Skeletal muscle satellite cell (primary cell): Measurements from ENCODE around the gene HMGXB4.

Source experiments
- H3K27me3 ChIP-seq: 2 replicates; pipeline ENCODE4 v1.7.0; 2013; ENCODE audit warnings: low read length; ENCODE audit not compliant: control insufficient read depth, insufficient read depth
- H3K36me3 ChIP-seq: 2 replicates; pipeline ENCODE4 v1.7.0; 2013; ENCODE audit warnings: mild to moderate bottlenecking, control low read depth, low read length; ENCODE audit not compliant: insufficient read depth
- H3K4me1 ChIP-seq: 2 replicates; pipeline ENCODE4 v1.7.0; 2013; ENCODE audit warnings: low read length; ENCODE audit not compliant: control insufficient read depth, insufficient read depth
- H3K4me2 ChIP-seq: 2 replicates; pipeline ENCODE4 v1.7.0; 2013; ENCODE audit warnings: mild to moderate bottlenecking, low read length
- H3K4me3 ChIP-seq: 2 replicates; pipeline ENCODE4 v1.7.0; 2013; ENCODE audit warnings: low read length
- H3K9ac ChIP-seq: 2 replicates; pipeline ENCODE4 v1.7.0; 2013; ENCODE audit warnings: mild to moderate bottlenecking, low read depth, low read length, moderate library complexity
- H3K9me3 ChIP-seq: replicated peaks from 2 replicates; pipeline ENCODE4 v1.7.0; 2013; ENCODE audit warnings: mild to moderate bottlenecking, control low read depth, low read length

HMGXB4 gene

DNA sequence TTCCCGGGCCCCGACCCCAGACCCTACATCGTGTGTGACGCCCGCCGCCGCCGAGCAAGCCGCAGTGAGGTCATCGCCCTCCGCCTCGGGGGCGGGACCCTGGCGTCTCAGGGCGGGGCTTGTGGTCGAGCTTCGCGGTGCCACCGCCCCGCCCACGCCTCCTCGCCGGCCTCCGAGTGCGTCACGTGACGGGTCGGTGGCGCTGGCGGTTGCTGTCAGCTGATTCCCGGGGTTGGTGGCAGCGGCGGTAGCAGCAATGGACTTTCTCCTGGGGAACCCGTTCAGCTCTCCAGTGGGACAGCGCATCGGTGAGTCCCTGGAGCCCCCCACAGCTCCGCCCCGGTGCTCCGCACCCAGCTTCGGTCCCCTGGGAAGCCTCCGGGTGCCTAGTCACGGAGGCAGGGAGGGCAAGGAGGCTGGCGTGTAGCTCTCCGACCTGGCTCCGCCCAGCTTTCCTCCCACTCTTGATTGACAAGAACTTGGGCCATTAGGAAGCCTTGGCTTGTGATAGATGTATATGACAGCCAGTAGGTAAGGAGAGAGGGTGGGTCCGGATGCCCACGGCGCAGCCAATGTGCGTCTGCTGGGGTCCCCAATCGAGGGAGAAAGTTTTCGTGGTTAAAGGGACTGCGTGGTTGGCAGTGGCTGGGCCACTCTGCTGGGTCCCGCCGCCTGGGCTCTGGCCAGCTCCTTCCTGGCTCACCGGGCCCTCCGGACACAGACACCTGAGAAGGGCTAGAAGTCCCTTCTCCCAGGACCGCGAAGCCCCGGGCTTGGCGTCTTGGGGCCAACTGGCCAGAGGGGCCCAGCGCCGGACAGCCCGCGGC lies 42.6 kb downstream of the HMGXB4 start, which contains the start of gene TOM1:
Gene TOM1 (plus strand): TSS at position 222 of the 827 bp plus-strand sequence. CDS start 35 bp downstream, at position 257.
- H3K9me3 ChIP-seq: no peaks in the 10 kb centered on the region
- H3K27me3 ChIP-seq: no peaks in the 10 kb centered on the region
- peak within 1 kb of the TSS; percentile 97 for H3K9ac ChIP-seq
- H3K4me3 ChIP-seq: peak within 1 kb of the TSS; percentile 85
- peaks cover 15% of the 10 kb centered on the region for H3K36me3 ChIP-seq
- H3K4me2 ChIP-seq: peak within 1 kb of the TSS; percentile 97
- H3K4me1 ChIP-seq: peaks cover 28% of the 10 kb centered on the region

DNA sequence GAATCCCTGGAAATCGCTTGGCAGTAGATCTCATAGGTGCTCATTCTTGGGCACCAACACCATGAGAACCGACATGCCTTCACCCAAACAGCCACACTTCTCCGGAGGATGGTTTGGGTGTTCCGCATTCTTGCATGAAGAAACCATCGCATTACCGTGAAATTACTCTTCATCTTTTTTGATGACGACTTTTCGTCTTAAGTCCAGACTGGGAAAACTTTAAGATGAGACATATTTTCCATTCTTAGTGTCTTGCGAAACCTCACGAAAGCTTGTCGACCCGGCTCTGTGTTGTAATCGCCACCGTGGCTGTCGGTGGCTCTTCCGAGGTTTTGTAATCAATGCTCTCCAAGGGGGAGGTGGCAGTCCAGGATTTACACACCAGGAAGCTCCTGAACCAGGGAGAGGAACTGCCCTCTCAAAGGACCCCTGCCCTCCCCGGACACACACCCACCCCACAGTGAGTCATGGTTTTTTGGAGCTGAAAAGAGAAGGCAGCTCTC lies 44.1 kb downstream of the HMGXB4 start:
- Histone ChIP-seq H3K9me3 (no peaks in the 10 kb centered on the region), H3K4me2 (peak overlapping the region; percentile 97), H3K27me3 (no peaks in the 10 kb centered on the region), H3K9ac (peak overlapping the region; percentile 97), H3K36me3 (peaks cover 5% of the 10 kb centered on the region), H3K4me3 (peak overlapping the region; percentile 85), H3K4me1 (peaks cover 32% of the 10 kb centered on the region)

DNA sequence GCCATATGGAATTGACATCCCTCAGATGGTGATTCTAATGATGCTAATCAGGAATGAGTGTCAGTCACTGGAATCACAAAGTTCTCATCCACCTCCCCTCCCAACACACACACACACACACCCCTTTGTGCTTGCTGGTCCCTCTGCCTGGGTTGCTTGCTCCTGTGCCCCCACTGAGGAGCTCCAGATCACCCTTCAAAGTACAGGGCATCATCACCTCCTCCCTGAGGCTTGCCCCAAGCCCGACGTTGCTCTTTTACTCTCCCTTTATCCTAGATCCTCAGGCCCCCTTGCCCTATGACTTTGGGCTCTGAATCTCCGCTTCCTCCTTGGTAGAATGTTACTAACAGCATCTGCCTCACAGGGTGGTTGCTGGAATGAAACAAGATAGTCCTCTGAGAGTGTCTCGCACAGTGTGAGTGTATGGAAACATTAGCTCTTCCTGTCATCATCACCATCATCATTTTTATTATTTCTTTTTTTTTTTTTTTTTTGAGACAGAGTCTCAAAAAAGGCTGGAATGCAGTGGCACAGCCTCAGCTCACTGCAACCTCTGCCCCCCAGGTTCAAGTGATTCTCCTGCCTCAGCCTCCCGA lies 45.8 kb downstream of the HMGXB4 start:
- Histone ChIP-seq H3K36me3 (no peaks in the 10 kb centered on the region), H3K27me3 (no peaks in the 10 kb centered on the region), H3K4me2 (no peak overlapping the region), H3K4me1 (peaks cover 37% of the 10 kb centered on the region), H3K9ac (no peak overlapping the region), H3K9me3 (no peaks in the 10 kb centered on the region), H3K4me3 (no peak overlapping the region)

DNA sequence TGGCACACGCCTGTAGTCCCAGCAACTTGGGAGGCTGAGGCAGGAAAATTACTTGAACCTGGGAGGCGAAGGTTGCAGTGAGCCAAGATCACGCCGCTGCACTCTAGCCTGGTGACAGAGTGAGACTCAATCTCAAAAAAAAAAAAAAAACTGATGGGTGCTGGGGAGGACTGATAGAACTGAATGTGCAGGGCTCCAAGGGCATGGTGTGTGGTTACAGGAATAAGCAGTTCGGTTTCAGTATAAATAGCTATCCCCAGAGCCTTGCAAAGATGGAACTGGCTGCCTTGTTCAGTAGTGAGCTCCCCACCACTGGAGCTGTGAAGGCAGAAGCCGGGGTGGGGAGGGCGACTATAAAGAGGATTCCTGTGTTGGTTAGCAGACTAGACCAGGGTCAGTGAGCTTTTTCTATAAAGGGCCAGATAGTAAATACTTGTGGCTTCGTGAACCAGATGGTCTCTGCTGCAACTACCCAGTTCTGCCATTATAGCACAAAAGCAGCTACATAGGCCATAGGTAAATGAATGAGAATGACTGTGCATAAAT lies 48.3 kb downstream of the HMGXB4 start:
- Histone ChIP-seq H3K4me1 (peaks cover 30% of the 10 kb centered on the region), H3K9me3 (no peaks in the 10 kb centered on the region)

DNA sequence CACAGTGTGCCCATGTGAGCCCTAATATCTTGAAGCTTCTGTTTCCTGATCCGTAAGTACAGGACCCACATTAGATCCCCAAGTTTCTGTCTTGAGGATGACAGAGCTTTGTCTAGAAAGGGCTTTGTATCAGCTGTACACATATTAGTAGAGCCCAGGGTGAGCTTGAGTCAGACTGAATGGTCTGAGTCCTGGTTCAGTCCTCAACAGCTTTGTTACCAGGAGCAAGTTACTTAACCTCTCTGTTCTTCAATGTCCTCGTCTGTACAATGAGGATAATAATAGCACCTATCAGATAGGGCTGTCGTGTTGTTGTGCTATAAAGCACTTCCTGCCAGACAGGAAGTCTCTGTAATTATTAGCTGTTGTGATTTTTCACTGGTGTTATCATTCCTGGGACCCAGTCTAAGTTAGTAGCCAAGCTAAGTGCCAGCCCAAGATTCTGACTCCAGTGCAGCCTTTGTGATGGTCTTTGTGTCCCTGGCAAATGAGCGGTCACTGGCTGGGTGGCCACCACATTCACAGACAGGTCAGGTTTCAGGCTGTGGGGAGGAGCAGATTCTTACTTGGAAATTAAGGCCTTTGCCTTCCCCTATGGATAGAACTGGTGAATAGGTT lies 49.2 kb downstream of the HMGXB4 start:
- no peaks in the 10 kb centered on the region for H3K9me3 ChIP-seq
- H3K27me3 ChIP-seq: no peaks in the 10 kb centered on the region
- H3K9ac ChIP-seq: peak overlapping the region; percentile 2
- no peaks in the 10 kb centered on the region for H3K36me3 ChIP-seq
- H3K4me3 ChIP-seq: no peak overlapping the region
- peaks cover 25% of the 10 kb centered on the region for H3K4me1 ChIP-seq
- H3K4me2 ChIP-seq: peak overlapping the region; percentile 6

More for the DNA sequence above, 48.3 kb downstream of the HMGXB4 start:
- no peak overlapping the region for H3K4me3 ChIP-seq
- H3K27me3 ChIP-seq: no peaks in the 10 kb centered on the region
- H3K36me3 ChIP-seq: no peaks in the 10 kb centered on the region
- no peak overlapping the region for H3K9ac ChIP-seq
- no peak overlapping the region for H3K4me2 ChIP-seq

DNA sequence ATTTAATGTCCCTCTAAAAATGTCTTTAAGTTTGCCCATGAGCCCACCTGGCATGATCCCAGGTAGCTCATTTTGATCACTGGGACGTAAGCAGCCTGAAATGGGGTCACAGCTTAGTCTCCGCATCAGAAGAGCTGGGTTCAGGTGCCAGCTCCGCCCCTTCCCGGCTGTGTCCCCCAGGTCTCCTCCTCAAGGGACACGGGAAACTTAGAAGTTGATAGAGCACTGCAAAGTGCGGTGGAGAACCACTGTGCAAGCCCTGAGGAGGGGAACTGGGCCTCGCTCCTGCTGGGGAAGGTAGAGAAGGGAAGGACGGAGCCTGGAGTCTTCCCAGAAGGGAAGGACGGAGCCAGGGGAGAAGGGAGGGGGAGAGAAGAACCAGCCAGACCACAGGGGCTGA lies 50.1 kb downstream of the HMGXB4 start:
- Histone ChIP-seq H3K36me3 (no peaks in the 10 kb centered on the region), H3K9ac (no peak overlapping the region), H3K4me2 (no peak overlapping the region), H3K27me3 (no peaks in the 10 kb centered on the region), H3K4me1 (peaks cover 24% of the 10 kb centered on the region), H3K4me3 (no peak overlapping the region), H3K9me3 (no peaks in the 10 kb centered on the region)

DNA sequence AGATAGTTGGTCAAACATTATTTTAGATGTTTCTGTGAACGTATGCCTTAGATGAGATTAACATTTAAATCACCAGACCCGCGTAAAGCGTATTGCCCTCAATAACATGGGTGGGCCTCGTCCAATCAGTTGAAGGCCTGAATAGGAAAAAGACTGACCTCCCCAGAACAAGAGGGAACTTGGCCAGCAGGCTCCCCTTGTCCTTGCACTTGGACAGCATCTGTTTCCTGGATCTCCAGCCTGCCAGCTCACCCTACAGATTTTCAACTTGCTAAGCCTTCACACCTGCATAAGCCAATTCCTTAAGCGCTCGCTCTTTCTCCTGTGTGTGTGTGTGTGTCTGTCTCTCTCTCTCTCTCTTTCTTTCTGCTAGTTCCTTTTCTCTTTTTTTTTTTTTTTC lies 50.6 kb downstream of the HMGXB4 start:
- H3K4me1 ChIP-seq: peaks cover 24% of the 10 kb centered on the region
- H3K9ac ChIP-seq: no peak overlapping the region
- H3K4me3 ChIP-seq: no peak overlapping the region
- H3K4me2 ChIP-seq: no peak overlapping the region
- no peaks in the 10 kb centered on the region for H3K27me3 ChIP-seq
- H3K9me3 ChIP-seq: no peaks in the 10 kb centered on the region
- no peaks in the 10 kb centered on the region for H3K36me3 ChIP-seq

DNA sequence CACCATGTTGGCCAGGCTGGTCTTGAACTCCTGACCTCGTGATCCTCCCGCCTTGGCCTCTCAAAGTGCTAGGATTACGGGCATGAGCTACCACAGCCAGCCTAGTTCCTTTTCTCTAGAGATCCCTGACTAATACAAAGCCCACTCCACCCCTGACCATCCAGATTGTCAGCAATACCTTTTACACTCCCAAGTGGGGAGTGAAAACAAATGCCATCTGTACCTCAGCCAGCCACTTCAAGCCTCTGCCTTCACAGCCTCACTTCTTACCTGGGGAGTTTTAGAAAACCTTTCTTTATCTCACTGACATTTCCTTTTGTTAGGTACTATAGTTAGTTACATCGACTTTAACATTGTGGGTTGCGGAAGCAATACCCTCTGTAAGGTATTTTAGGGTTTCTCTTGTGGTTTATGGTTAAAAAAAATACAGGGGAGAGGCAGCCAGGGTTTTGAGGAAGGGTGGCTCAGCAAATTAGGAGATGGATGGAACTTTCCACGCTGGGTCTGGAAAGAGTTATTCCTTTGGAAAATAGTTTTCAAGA lies 51.3 kb downstream of the HMGXB4 start:
- Histone ChIP-seq H3K4me3 (no peak overlapping the region), H3K9me3 (no peaks in the 10 kb centered on the region), H3K4me1 (peaks cover 28% of the 10 kb centered on the region), H3K27me3 (no peaks in the 10 kb centered on the region), H3K4me2 (no peak overlapping the region), H3K36me3 (no peaks in the 10 kb centered on the region), H3K9ac (no peak overlapping the region)

DNA sequence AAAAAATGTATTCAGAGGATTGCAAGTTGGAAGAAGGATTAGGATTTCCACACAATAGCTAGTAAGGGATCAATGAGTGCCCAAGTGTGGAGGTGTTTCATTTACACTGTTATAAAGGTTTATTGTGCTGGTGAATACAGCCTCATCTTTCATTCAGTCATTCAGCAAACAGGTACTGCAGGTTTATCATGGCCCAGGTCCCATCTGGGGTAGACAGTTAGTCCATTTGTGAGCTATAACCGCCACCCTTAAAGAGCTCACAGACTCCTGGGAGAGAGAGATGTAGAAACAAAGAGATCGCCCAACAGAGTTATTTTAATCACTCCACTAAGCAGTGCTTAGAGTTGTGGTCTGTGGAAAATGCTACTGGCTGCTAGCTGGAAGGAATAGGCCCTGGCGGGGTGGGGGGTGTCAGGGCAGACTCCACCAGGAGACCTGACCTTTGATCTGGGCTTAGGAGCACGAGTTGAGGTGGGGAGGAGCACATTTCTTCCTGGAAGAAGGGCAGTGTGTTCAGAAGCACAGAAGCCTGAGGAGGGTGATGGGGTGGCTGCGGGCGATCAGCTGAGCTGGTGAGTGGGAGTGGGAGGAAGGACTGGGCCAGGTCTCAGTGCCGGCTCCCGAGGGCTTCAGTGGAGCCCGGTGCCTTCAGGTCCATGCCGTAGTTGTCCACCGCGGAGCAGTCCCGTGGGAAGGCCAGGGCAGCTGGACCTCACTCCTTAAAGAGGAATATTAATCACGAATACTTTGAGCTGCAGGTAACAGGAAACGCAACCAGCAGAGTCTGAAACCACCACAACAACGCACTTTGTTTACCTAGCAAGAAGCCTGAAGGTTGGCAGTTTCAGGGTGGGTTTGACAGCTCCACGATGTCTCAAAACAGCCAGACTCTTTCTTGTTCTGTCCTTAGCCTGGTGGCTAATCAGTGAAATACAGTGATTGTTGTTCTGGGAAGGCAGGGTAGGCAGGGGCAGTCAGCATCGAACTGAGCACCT lies 53.6 kb downstream of the HMGXB4 start:
- H3K4me3 ChIP-seq: no peak overlapping the region
- peaks cover 51% of the 10 kb centered on the region for H3K4me1 ChIP-seq
- H3K27me3 ChIP-seq: no peaks in the 10 kb centered on the region
- H3K4me2 ChIP-seq: no peak overlapping the region
- no peak overlapping the region for H3K9ac ChIP-seq
- no peaks in the 10 kb centered on the region for H3K9me3 ChIP-seq
- H3K36me3 ChIP-seq: no peaks in the 10 kb centered on the region

DNA sequence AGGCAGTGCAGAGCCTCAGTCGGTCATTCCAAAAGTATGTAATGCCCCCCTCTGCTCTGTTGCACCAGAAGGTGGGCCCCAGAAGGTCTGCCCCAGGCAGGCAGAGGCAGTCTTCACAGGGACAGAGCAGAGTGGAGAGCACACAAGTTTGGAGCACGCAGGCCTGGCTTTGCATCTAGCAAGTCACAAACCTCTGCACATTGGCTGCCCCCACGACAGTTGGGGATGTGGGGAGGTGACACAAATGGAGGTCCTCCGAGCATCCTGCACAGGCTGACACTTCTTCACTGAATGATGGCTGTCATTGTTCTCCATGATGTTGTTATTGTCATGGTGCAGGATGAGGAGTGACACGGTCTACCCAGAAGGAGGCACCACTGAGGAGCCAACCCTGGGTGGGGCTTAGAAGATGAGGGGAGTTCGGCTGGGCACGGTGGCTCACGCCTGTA lies 54.3 kb downstream of the HMGXB4 start:
- no peaks in the 10 kb centered on the region for H3K36me3 ChIP-seq
- H3K9me3 ChIP-seq: no peaks in the 10 kb centered on the region
- no peaks in the 10 kb centered on the region for H3K27me3 ChIP-seq
- H3K9ac ChIP-seq: no peak overlapping the region
- peaks cover 49% of the 10 kb centered on the region for H3K4me1 ChIP-seq
- no peak overlapping the region for H3K4me3 ChIP-seq
- no peak overlapping the region for H3K4me2 ChIP-seq
